Astrocyte of the spinal cord (primary cell): ENCODE results near the gene CTLA4.

Experiments
- DNase-seq: peaks from one replicate; pipeline ENCODE4 v3.0.0; 2011; ENCODE audit warnings: low read depth, low spot score
- H3K4me3 ChIP-seq: 2 replicates; pipeline ENCODE4 v1.5.1; 2011; ENCODE audit warnings: low read depth, mild to moderate bottlenecking, low read length, moderate library complexity
- CTCF ChIP-seq: IDR thresholded peaks from 2 replicates; pipeline ENCODE4 v1.5.1; 2012; ENCODE audit warnings: low read depth, mild to moderate bottlenecking, low read length, inconsistent platforms
- in situ Hi-C: cut with HindIII; loops from 2 replicates; pipeline ENCODE4 v1.10.0; 2017; ENCODE audit warnings: low sequenced_read_pairs

Gene CTLA4

GRCh38 chr2:203913947-203914346 lies 46.4 kb downstream of the CTLA4 start:
- H3K4me3 ChIP-seq, result no peak overlapping the region
- in situ Hi-C loops, result no loop called here
- no peak for TF ChIP-seq CTCF
- no peak for DNase-seq

- DNase-seq, result no peak
- no peak overlapping the region for H3K4me3 ChIP-seq
- no peak for TF ChIP-seq CTCF
- in situ Hi-C loops, result no loop called here
Observed at GRCh38 chr2:203914546-203915182, 47.1 kb downstream of the CTLA4 start.

GRCh38 chr2:203915256-203915655 lies 47.7 kb downstream of the CTLA4 start:
- no peak overlapping the region for H3K4me3 ChIP-seq
- no peak for TF ChIP-seq CTCF
- no peak for DNase-seq
- in situ Hi-C loops, result no loop called here

- in situ Hi-C loops, result no loop called here
- no peak overlapping the region for H3K4me3 ChIP-seq
- TF ChIP-seq CTCF, result no peak
- DNase-seq, result no peak
Observed at GRCh38 chr2:203916756-203917155, 49.2 kb downstream of the CTLA4 start.

- in situ Hi-C loops, result no loop called here
- DNase-seq, result no peak
- no peak overlapping the region for H3K4me3 ChIP-seq
- no peak for TF ChIP-seq CTCF
Observed at GRCh38 chr2:203918264-203918663, 50.7 kb downstream of the CTLA4 start.

GRCh38 chr2:203918839-203919238 lies 51.3 kb downstream of the CTLA4 start:
- in situ Hi-C loops, result no loop called here
- no peak for DNase-seq
- TF ChIP-seq CTCF, result no peak
- H3K4me3 ChIP-seq, result no peak overlapping the region
